ENCODE results near the gene PPP4R2. TPM values are rescaled to one million over a fixed set of nuclear protein-coding genes. Genes with fewer than 3 reads are reported as not detected.
A peak's percentile ranks its signal among the peaks of the same experiment; 100 is the strongest.
"Not testable (repeated sequence)": the region's sequence is repeated elsewhere in the genome, so short reads cannot be mapped to it uniquely, and the experiment has no call there.

The PPP4R2 gene
- total RNA-seq, 2 donors from 2014 or later: 99.5 to 101 TPM

- no peaks in the 10 kb centered on the region for H3K27me3 Mint-ChIP-seq (ENCODE audit: low read depth)
- H3K4me1 Mint-ChIP-seq (ENCODE audit: low read depth): no peaks in the 10 kb centered on the region
- peaks cover 0 to 2% of the 10 kb centered on the region in 2 donors for H3K36me3 Mint-ChIP-seq (ENCODE audit: insufficient read depth in 2 of 2)
Measured at GRCh38 chr3:72990701-72991395, 5.8 kb upstream of the PPP4R2 start.

GRCh38 chr3:72991522-72991921 lies 5.1 kb upstream of the PPP4R2 start:
- ATAC-seq (replicated peaks in 1 of 2): no peak
- no peak for DNase-seq
- peaks cover 0 to 2% of the 10 kb centered on the region in 2 donors for H3K36me3 Mint-ChIP-seq (ENCODE audit: insufficient read depth in 2 of 2)
- H3K9me3 Mint-ChIP-seq: no peaks in the 10 kb centered on the region
- no peak overlapping the region for H3K4me3 Mint-ChIP-seq
- H3K27me3 Mint-ChIP-seq (ENCODE audit: low read depth): no peaks in the 10 kb centered on the region
- no peak overlapping the region for H3K27ac Mint-ChIP-seq
- no peaks in the 10 kb centered on the region for H3K4me1 Mint-ChIP-seq (ENCODE audit: low read depth)

More at GRCh38 chr3:72990701-72991395, 5.8 kb upstream of the PPP4R2 start:
- Mint-ChIP-seq H3K9me3 (no peaks in the 10 kb centered on the region), H3K27ac (no peak overlapping the region), H3K4me3 (no peak overlapping the region)
- DNase-seq (no peak), ATAC-seq (replicated peaks in 1 of 2) (peak in 1 of 2 donors; percentile 47)

GRCh38 chr3:72993391-72993790 lies 3.2 kb upstream of the PPP4R2 start:
- no peaks in the 10 kb centered on the region for H3K9me3 Mint-ChIP-seq
- no peak overlapping the region for H3K4me3 Mint-ChIP-seq
- peaks cover 5 to 7% of the 10 kb centered on the region in 2 donors for H3K36me3 Mint-ChIP-seq (ENCODE audit: insufficient read depth in 2 of 2)
- no peaks in the 10 kb centered on the region for H3K27me3 Mint-ChIP-seq (ENCODE audit: low read depth)
- H3K4me1 Mint-ChIP-seq (ENCODE audit: low read depth): peaks cover 8% of the 10 kb centered on the region
- no peak for ATAC-seq (replicated peaks in 1 of 2)
- no peak for DNase-seq
- H3K27ac Mint-ChIP-seq: no peak overlapping the region

DNA sequence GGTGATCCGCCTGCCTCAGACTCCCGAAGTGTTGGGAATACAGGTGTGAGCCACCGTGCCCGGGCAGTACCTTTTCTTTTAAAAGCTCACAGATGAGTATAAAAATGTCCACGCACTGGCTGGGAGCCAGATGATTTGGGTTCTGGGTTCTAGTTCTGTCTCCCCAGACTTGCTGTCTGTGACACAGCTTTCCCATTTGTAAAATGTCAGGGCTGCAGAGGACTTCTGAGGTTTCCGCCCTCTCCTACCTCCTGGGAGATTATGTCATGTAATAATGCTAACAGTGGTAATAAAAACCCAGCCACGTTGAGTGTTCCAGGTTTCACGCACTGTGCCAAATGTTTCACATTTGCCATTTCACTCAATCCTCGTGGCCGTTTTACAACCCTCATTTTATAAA lies 1.3 kb upstream of the PPP4R2 start:
- Mint-ChIP-seq H3K4me3 (peak overlapping the region in 1 of 2 donors; percentile 39), H3K4me1 (ENCODE audit: low read depth) (peaks cover 27% of the 10 kb centered on the region), H3K27me3 (ENCODE audit: low read depth) (no peaks in the 10 kb centered on the region), H3K9me3 (no peaks in the 10 kb centered on the region), H3K27ac (no peak overlapping the region), H3K36me3 (ENCODE audit: insufficient read depth in 2 of 2) (peaks cover 9 to 18% of the 10 kb centered on the region in 2 donors)
- DNase-seq (no peak), ATAC-seq (replicated peaks in 1 of 2) (no peak)

- Mint-ChIP-seq H3K27me3 (ENCODE audit: low read depth) (no peaks in the 10 kb centered on the region), H3K4me3 (peak overlapping the region; percentile 92)
- DNase-seq: no peak
Measured at GRCh38 chr3:72996121-72996472, 514 bp upstream of the PPP4R2 start.

DNA sequence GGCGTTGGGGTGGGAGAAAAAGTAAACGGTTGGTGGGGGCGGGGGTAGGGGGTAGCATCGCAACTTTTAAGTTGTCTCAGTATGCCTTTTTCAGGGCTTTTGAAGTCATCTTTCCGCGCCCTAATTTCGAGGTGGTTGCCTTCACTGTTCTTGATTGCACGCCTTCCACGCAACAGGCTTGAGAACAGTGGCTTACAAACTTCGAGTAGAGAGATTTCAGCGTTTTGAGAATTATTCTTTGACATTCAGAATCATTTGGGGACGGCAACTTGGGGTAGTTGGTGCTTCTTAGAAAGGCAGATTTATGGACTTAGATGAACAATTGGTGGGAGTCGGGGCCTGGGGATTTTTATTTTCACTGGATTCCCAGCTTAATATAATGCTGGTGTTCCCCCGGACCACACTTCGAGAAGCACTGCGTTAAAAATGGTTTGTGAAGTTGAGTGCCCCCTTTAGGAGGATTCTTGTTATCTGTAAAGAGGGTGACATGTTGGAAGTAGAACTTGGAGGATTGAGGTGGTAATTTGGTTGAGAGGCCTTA lies 880 bp downstream of the PPP4R2 start:
- H3K36me3 Mint-ChIP-seq (ENCODE audit: insufficient read depth in 2 of 2): peaks cover 12 to 33% of the 10 kb centered on the region in 2 donors
- DNase-seq (peak; percentile 39 to 56), ATAC-seq (replicated peaks in 1 of 2) (peak; percentile 23 to 34)
- no peaks in the 10 kb centered on the region for H3K9me3 Mint-ChIP-seq
- H3K27ac Mint-ChIP-seq: peak overlapping the region; percentile 90
- H3K27me3 Mint-ChIP-seq (ENCODE audit: low read depth): no peaks in the 10 kb centered on the region
- H3K4me1 Mint-ChIP-seq (ENCODE audit: low read depth): peaks cover 46% of the 10 kb centered on the region
- peak overlapping the region; percentile 92 for H3K4me3 Mint-ChIP-seq

More at GRCh38 chr3:72996121-72996472, 514 bp upstream of the PPP4R2 start:
- ATAC-seq (replicated peaks in 1 of 2): no peak
- H3K27ac Mint-ChIP-seq: peak overlapping the region; percentile 80
- peaks cover 9 to 22% of the 10 kb centered on the region in 2 donors for H3K36me3 Mint-ChIP-seq (ENCODE audit: insufficient read depth in 2 of 2)
- peaks cover 34% of the 10 kb centered on the region for H3K4me1 Mint-ChIP-seq (ENCODE audit: low read depth)
- no peaks in the 10 kb centered on the region for H3K9me3 Mint-ChIP-seq

GRCh38 chr3:72998466-72998865 lies 1.9 kb downstream of the PPP4R2 start:
- Mint-ChIP-seq H3K9me3 (no peaks in the 10 kb centered on the region), H3K4me3 (peak overlapping the region; percentile 88 to 92), H3K27me3 (ENCODE audit: low read depth) (no peaks in the 10 kb centered on the region), H3K27ac (peak overlapping the region; percentile 66), H3K4me1 (ENCODE audit: low read depth) (peaks cover 55% of the 10 kb centered on the region), H3K36me3 (ENCODE audit: insufficient read depth in 2 of 2) (peaks cover 16 to 38% of the 10 kb centered on the region in 2 donors)
- DNase-seq (no peak), ATAC-seq (replicated peaks in 1 of 2) (no peak)

DNA sequence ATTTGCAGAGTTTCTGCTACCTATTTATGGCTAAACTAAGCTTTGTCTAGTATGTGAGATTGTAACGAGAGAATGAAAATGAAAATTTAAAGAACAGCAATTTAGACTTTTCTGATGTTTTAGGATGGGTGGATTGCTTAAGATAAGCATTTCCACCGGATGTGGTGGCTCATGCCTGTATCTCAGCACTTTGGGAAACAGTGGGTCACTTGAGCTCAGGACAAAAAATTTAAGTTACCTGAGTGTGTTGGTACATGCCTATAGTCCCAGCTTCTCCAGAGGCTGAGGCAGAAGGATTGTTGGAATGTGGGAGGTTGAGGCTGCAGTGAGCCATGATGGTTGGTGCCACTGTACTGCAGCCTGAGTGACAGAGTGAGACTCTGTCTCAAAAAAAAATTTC lies 3.3 kb downstream of the PPP4R2 start:
- peak in 1 of 2 donors; percentile 11 for DNase-seq
- Mint-ChIP-seq H3K4me1 (ENCODE audit: low read depth) (peaks cover 70% of the 10 kb centered on the region), H3K9me3 (no peaks in the 10 kb centered on the region), H3K36me3 (ENCODE audit: insufficient read depth in 2 of 2) (peaks cover 21 to 49% of the 10 kb centered on the region in 2 donors), H3K27me3 (ENCODE audit: low read depth) (no peaks in the 10 kb centered on the region), H3K4me3 (peak overlapping the region; percentile 88 to 92), H3K27ac (peak overlapping the region; percentile 99)
- ATAC-seq (replicated peaks in 1 of 2): no peak

DNA sequence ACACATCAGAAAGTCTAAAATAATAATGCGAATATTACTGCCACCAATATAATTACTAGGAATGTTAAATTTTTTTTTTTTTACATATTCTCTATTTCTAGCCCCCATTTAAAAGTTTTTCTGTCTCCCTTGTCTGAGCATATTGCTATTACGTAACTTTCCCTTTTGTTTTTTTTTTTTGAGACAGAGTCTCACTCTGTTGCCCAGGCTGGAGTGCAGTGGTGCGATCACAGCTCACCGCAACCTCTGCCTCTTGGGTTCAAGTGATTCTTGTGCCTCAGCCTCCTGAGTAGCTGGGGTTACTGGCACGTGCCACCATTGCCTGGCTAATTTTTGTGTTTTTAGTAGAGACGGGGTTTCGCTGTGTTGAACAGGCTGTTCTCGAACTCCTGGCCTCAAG lies 6.4 kb downstream of the PPP4R2 start:
- H3K4me1 Mint-ChIP-seq (ENCODE audit: low read depth): peaks cover 85% of the 10 kb centered on the region
- H3K27me3 Mint-ChIP-seq (ENCODE audit: low read depth); DNase-seq; ATAC-seq (replicated peaks in 1 of 2); H3K9me3 Mint-ChIP-seq: not testable (repeated sequence)
- peaks cover 23 to 67% of the 10 kb centered on the region in 2 donors for H3K36me3 Mint-ChIP-seq (ENCODE audit: insufficient read depth in 2 of 2)
- peak overlapping the region; percentile 81 for H3K27ac Mint-ChIP-seq
- peak overlapping the region; percentile 38 to 72 for H3K4me3 Mint-ChIP-seq

DNA sequence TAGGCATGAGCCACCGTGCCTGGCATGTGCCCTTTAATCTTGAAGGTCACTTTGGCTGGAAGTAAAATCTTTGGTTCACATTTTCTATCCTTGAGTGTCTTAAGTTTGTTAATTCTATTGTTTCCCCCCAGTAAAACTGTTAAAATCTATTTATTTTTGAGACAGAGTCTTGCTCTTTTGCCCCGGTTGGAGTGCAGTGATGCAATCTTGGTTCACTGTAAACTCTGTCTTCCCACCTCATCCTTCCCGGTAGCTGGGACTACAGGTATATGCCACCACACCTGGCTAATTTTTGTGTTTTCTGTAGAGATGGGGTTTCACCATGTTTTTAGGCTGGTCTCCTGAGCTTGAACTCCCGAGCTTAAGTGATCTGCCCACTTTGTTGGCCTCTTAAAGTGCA lies 7.7 kb downstream of the PPP4R2 start:
- Mint-ChIP-seq H3K27me3 (ENCODE audit: low read depth) (no peaks in the 10 kb centered on the region), H3K4me3 (peak overlapping the region; percentile 23 to 54), H3K9me3 (peaks cover 0 to 2% of the 10 kb centered on the region in 2 donors), H3K36me3 (ENCODE audit: insufficient read depth in 2 of 2) (peaks cover 24 to 62% of the 10 kb centered on the region in 2 donors), H3K4me1 (ENCODE audit: low read depth) (peaks cover 87% of the 10 kb centered on the region), H3K27ac (peak overlapping the region; percentile 85)
- no peak for ATAC-seq (replicated peaks in 1 of 2)
- no peak for DNase-seq

DNA sequence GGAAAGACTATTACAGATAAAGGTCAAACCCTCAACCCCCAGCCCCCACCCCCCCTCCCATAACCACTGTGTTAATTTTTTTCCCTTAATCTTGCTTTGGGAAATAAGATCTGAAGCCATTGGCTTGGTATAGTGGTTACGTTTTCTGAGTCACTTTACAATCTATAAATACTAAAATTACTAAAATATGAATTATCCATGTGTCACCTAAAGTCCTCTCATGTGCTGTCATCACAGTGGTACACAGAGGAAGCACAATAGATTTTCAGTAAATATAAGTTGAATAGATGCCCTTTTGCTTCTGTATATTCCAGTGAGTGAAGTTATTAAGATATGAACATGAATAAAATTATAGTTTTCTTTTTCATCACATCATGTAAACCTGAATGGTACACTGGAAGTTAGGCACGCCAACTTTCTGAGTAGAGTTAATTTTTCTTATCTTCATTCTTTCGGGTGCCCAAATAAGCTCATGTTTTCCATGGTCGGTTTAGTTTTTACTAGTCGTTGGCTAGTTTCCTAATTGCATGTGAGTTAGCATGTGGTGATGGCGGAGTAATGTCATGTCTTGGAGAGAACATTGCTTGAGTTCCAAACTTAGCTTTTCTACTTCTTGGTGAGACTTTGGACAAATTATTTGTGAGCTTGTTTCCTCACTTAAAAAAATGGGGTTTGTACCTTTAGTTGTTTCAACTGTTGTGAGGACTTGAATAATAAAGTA lies 11.5 kb downstream of the PPP4R2 start:
- Mint-ChIP-seq H3K27ac (peak overlapping the region; percentile 90), H3K9me3 (peaks cover 0 to 2% of the 10 kb centered on the region in 2 donors), H3K36me3 (ENCODE audit: insufficient read depth in 2 of 2) (peaks cover 18 to 45% of the 10 kb centered on the region in 2 donors), H3K4me3 (peak overlapping the region in 1 of 2 donors; percentile 66), H3K27me3 (ENCODE audit: low read depth) (no peaks in the 10 kb centered on the region), H3K4me1 (ENCODE audit: low read depth) (peaks cover 91% of the 10 kb centered on the region)
- peak; percentile 73 to 79 for ATAC-seq (replicated peaks in 1 of 2)
- no peak for DNase-seq

- peaks cover 0 to 2% of the 10 kb centered on the region in 2 donors for H3K9me3 Mint-ChIP-seq
- DNase-seq (no peak), ATAC-seq (replicated peaks in 1 of 2) (no peak)
- no peaks in the 10 kb centered on the region for H3K27me3 Mint-ChIP-seq (ENCODE audit: low read depth)
- peaks cover 85% of the 10 kb centered on the region for H3K4me1 Mint-ChIP-seq (ENCODE audit: low read depth)
- H3K4me3 Mint-ChIP-seq: peak overlapping the region in 1 of 2 donors; percentile 66
- peaks cover 16 to 39% of the 10 kb centered on the region in 2 donors for H3K36me3 Mint-ChIP-seq (ENCODE audit: insufficient read depth in 2 of 2)
- peak overlapping the region; percentile 90 for H3K27ac Mint-ChIP-seq
Measured at GRCh38 chr3:73009008-73009407, 12.4 kb downstream of the PPP4R2 start.

GRCh38 chr3:73009750-73010149 lies 13.1 kb downstream of the PPP4R2 start:
- no peak for ATAC-seq (replicated peaks in 1 of 2)
- peak overlapping the region; percentile 15 for H3K27ac Mint-ChIP-seq
- H3K4me1 Mint-ChIP-seq (ENCODE audit: low read depth): peaks cover 82% of the 10 kb centered on the region

More at GRCh38 chr3:73009750-73010149, 13.1 kb downstream of the PPP4R2 start:
- H3K36me3 Mint-ChIP-seq (ENCODE audit: insufficient read depth in 2 of 2): peaks cover 11 to 35% of the 10 kb centered on the region in 2 donors
- H3K4me3 Mint-ChIP-seq: peak overlapping the region in 1 of 2 donors; percentile 66
- no peaks in the 10 kb centered on the region for H3K27me3 Mint-ChIP-seq (ENCODE audit: low read depth)
- DNase-seq: no peak
- peaks cover 0 to 2% of the 10 kb centered on the region in 2 donors for H3K9me3 Mint-ChIP-seq

All from activated T-cell treated with anti-CD3 and anti-CD28 coated beads, Interleukin-2, amount 50 U/mL, for 72 hours (primary cell).